CD4-positive, alpha-beta T cell (primary cell): ENCODE results near the gene NIPSNAP3A. TPM values are rescaled to one million over a fixed set of nuclear protein-coding genes. Genes with fewer than 3 reads are reported as not detected.
"Not testable (repeated sequence)": the region's sequence is repeated elsewhere in the genome, so short reads cannot be mapped to it uniquely, and the experiment has no call there.

Experiments
- ATAC-seq: fragments of 200-7000 bp; cut with Tn5 transposase; one replicate; pipeline ENCODE4 v1.10.0; 2022; ENCODE audit warnings: mild to moderate bottlenecking; ENCODE audit not compliant: poor library complexity
- CTCF ChIA-PET: fragments of 350-600 bp; sonication (Branson Sonifier 250); formaldehyde crosslinking; loops from one replicate; lab custom pipeline; 2021; ENCODE audit warnings: antibody characterized with exemption, inconsistent platforms; lab: Charles Lee
- POLR2A ChIA-PET: fragments of 350-600 bp; sonication (Branson Sonifier 250); formaldehyde crosslinking; loops from one replicate; lab custom pipeline; 2021; ENCODE audit warnings: antibody characterized with exemption, inconsistent platforms; lab: Charles Lee
- DNase-seq, 14 experiments: peaks; one replicate each; pipeline ENCODE4 v3.0.0-alpha.2; 2013 to 2020; ENCODE audit warnings: mixed read lengths in 2 of 14
- H3K27ac ChIP-seq, 2 donors: one replicate each; pipeline versions ENCODE4 v1.5.1 to v1.7.0; 2013; ENCODE audit warnings: low read length in 2 of 2, low read depth in 1 of 2, mild to moderate bottlenecking in 1 of 2
- H3K27me3 ChIP-seq, 2 experiments: 1 replicate in 1 of 2; 2 replicates in 1 of 2; pipeline versions ENCODE4 v1.6.1 to v1.7.0; 2013; ENCODE audit warnings: low read length in 2 of 2, control low read depth in 1 of 2, mild to moderate bottlenecking in 1 of 2, moderate library complexity in 1 of 2; ENCODE audit not compliant: insufficient read depth in 2 of 2, control insufficient read depth in 1 of 2
- H3K36me3 ChIP-seq: one replicate; pipeline ENCODE4 v1.6.1; 2013; ENCODE audit warnings: low read length, control low read depth; ENCODE audit not compliant: insufficient read depth
- H3K4me1 ChIP-seq: one replicate; pipeline ENCODE4 v1.6.1; 2013; ENCODE audit warnings: low read length, control low read depth; ENCODE audit not compliant: insufficient read depth
- H3K4me3 ChIP-seq: one replicate; pipeline ENCODE4 v1.5.1; 2013; ENCODE audit warnings: mild to moderate bottlenecking, low read length, moderate library complexity
- H3K9me3 ChIP-seq, 2 experiments: 1 replicate in 1 of 2; 2 replicates in 1 of 2; pipeline versions ENCODE4 v1.6.1 to v1.7.0; 2013; ENCODE audit warnings: low read length in 2 of 2, mild to moderate bottlenecking in 2 of 2, control low read depth in 1 of 2, moderate library complexity in 1 of 2; ENCODE audit not compliant: control insufficient read depth in 1 of 2, insufficient read depth in 1 of 2
- H3K27ac Mint-ChIP-seq: one replicate; pipeline ENCODE4 v1.8.0; 2020; ENCODE audit warnings: mixed read lengths
- H3K27me3 Mint-ChIP-seq: one replicate; pipeline ENCODE4 v1.8.0; 2021; ENCODE audit warnings: mixed read lengths
- H3K36me3 Mint-ChIP-seq: one replicate; pipeline ENCODE4 v1.8.0; 2021; ENCODE audit warnings: low read depth, mixed read lengths
- H3K4me1 Mint-ChIP-seq: one replicate; pipeline ENCODE4 v1.8.0; 2021; ENCODE audit warnings: low read depth, mixed read lengths
- H3K4me3 Mint-ChIP-seq: one replicate; pipeline ENCODE4 v1.8.0; 2020; ENCODE audit warnings: mild to moderate bottlenecking, mixed read lengths
- H3K9me3 Mint-ChIP-seq: one replicate; pipeline ENCODE4 v1.8.0; 2020; ENCODE audit warnings: mixed read lengths
- CTCF ChIP-seq: fragments of 200-600 bp; IDR thresholded peaks from one replicate; pipeline ENCODE4 v1.8.0; 2022; ENCODE audit warnings: antibody characterized with exemption, mild to moderate bottlenecking
- intact Hi-C, 2 experiments: fragments of 100-400 bp; cut with DNase I in 1 of 2; cut with micrococcal nuclease in 1 of 2; formaldehyde crosslinking; loops; one replicate each; pipeline versions ENCODE4 v1.15.1 to v1.9.0; 2023 to 2025; cut with DNase I, micrococcal nuclease
- total RNA-seq, 174 experiments: library from RNA in 2 of 174; stranded (reverse) in 2 of 174; gene quantifications; one replicate each; pipeline ENCODE4 v1.2.3 and lab custom pipeline; 2021 to 2026

The NIPSNAP3A gene
- total RNA-seq, 2 experiments from 2014 or later: 9.0 to 10.6 TPM

GRCh38 chr9:104765138-104765537 is 17.7 kb downstream of the NIPSNAP3A start:
- H3K27me3 ChIP-seq: no peaks in the 10 kb centered on the region
- H3K36me3 Mint-ChIP-seq: peaks cover 5% of the 10 kb centered on the region
- H3K4me3 ChIP-seq: no peak overlapping the region
- H3K27ac ChIP-seq: no peak overlapping the region
- peak overlapping the region; percentile 92 for H3K4me3 Mint-ChIP-seq
- POLR2A ChIA-PET: no interaction called here
- ATAC-seq (no peak), DNase-seq (no peak)
- H3K36me3 ChIP-seq: no peaks in the 10 kb centered on the region
- peaks cover 15% of the 10 kb centered on the region for H3K4me1 Mint-ChIP-seq
- no peaks in the 10 kb centered on the region for H3K27me3 Mint-ChIP-seq
- intact Hi-C loops: no loop called here
- no peaks in the 10 kb centered on the region for H3K9me3 Mint-ChIP-seq
- H3K9me3 ChIP-seq: no peaks in the 10 kb centered on the region
- no peak for TF ChIP-seq CTCF
- peaks cover 11% of the 10 kb centered on the region for H3K4me1 ChIP-seq
- CTCF ChIA-PET: no interaction called here
- H3K27ac Mint-ChIP-seq: no peak overlapping the region

- ChIA-PET CTCF (interaction anchor here (1.2 kb wide), 1 partner anchor 12 kb away, joined by 3 read pairs; no protein-coding TSS in a partner anchor), POLR2A (no interaction called here)
- Histone ChIP-seq H3K36me3 (no peaks in the 10 kb centered on the region), H3K4me1 (peaks cover 11% of the 10 kb centered on the region), H3K27me3 (no peaks in the 10 kb centered on the region), H3K4me3 (no peak overlapping the region), H3K27ac (no peak overlapping the region), H3K9me3 (no peaks in the 10 kb centered on the region)
- no peak overlapping the region for H3K4me3 Mint-ChIP-seq
- peaks cover 5% of the 10 kb centered on the region for H3K36me3 Mint-ChIP-seq
- TF ChIP-seq CTCF: no peak
- intact Hi-C loops: no loop called here
- H3K27me3 Mint-ChIP-seq: no peaks in the 10 kb centered on the region
- H3K9me3 Mint-ChIP-seq: no peaks in the 10 kb centered on the region
- DNase-seq (no peak), ATAC-seq (no peak)
- H3K27ac Mint-ChIP-seq: no peak overlapping the region
- H3K4me1 Mint-ChIP-seq: peaks cover 15% of the 10 kb centered on the region
These were observed 18.5 kb downstream of the NIPSNAP3A start for GRCh38 chr9:104766025-104766424.

- Histone ChIP-seq H3K27me3 (no peaks in the 10 kb centered on the region), H3K36me3 (no peaks in the 10 kb centered on the region), H3K4me3 (no peak overlapping the region), H3K9me3 (no peaks in the 10 kb centered on the region), H3K27ac (no peak overlapping the region), H3K4me1 (peaks cover 11% of the 10 kb centered on the region)
- Mint-ChIP-seq H3K4me1 (peaks cover 15% of the 10 kb centered on the region), H3K27ac (no peak overlapping the region), H3K36me3 (peaks cover 5% of the 10 kb centered on the region), H3K27me3 (no peaks in the 10 kb centered on the region), H3K4me3 (peak overlapping the region; percentile 20), H3K9me3 (no peaks in the 10 kb centered on the region)
- CTCF ChIA-PET: interaction anchor here (1.2 kb wide), 1 partner anchor 13 kb away, joined by 3 read pairs; no protein-coding TSS in a partner anchor
- no peak for TF ChIP-seq CTCF
- DNase-seq: no peak
- intact Hi-C loops: no loop called here
- POLR2A ChIA-PET: no interaction called here
- ATAC-seq: no peak
These were observed 20.0 kb downstream of the NIPSNAP3A start for GRCh38 chr9:104767507-104767906.

- H3K4me1 ChIP-seq, H3K27me3 ChIP-seq, H3K36me3 Mint-ChIP-seq, H3K27me3 Mint-ChIP-seq, H3K9me3 Mint-ChIP-seq, H3K4me3 ChIP-seq, H3K27ac ChIP-seq, H3K4me1 Mint-ChIP-seq, intact Hi-C loops, H3K36me3 ChIP-seq, ATAC-seq, H3K4me3 Mint-ChIP-seq, DNase-seq, H3K9me3 ChIP-seq, H3K27ac Mint-ChIP-seq: not testable (repeated sequence)
- CTCF ChIA-PET: interaction anchor here (0.7 kb wide), 1 partner anchor 92 kb away, joined by 3 read pairs; no protein-coding TSS in a partner anchor
- POLR2A ChIA-PET: interaction anchor here (1.6 kb wide), 1 partner anchor 21 kb away, joined by 4 read pairs; no protein-coding TSS in a partner anchor
These were observed 21.5 kb downstream of the NIPSNAP3A start for GRCh38 chr9:104769029-104769428.
